PC-3 (cell line): ENCODE measurements around the gene LLGL2. TPM values are rescaled to one million over a fixed set of nuclear protein-coding genes. Genes with fewer than 3 reads are reported as not detected.

Source experiments
- ATAC-seq: fragments of 200-7000 bp; cut with Tn5 transposase; 2 replicates; pipeline ENCODE4 v1.9.1; 2020; ENCODE audit warnings: mild to moderate bottlenecking, moderate library complexity
- BruUV-seq: library from RNA; stranded (reverse); fragments of 400-500 nt; replicated peaks from 2 replicates; lab custom pipeline; 2021; lab: Mats Ljungman, UMichigan
- CTCF ChIA-PET: fragments of 300-600 bp; sonication (Branson Sonifier 250); formaldehyde crosslinking; loops from one replicate; lab custom pipeline; 2022; ENCODE audit warnings: antibody characterized with exemption; lab: Charles Lee
- POLR2A ChIA-PET: fragments of 300-600 bp; sonication (Branson Sonifier 250); formaldehyde crosslinking; loops from one replicate; lab custom pipeline; 2022; ENCODE audit warnings: antibody characterized with exemption; ENCODE audit not compliant: unreplicated experiment; lab: Charles Lee
- DNase-seq: peaks from one replicate; pipeline ENCODE4 v3.0.0-alpha.2; 2015
- H2AFZ ChIP-seq: fragments of 300-600 bp; sonication (generic); 2 replicates; pipeline ENCODE4 v1.6.0; 2016; ENCODE audit warnings: antibody characterized with exemption, low read length
- H3F3A ChIP-seq: fragments of 300-600 bp; sonication (generic); one replicate; pipeline ENCODE4 v1.6.0; 2017; ENCODE audit warnings: antibody characterized with exemption, low read length, control low read depth, mild to moderate bottlenecking; ENCODE audit not compliant: unreplicated experiment
- H3K27ac ChIP-seq: fragments of 300-600 bp; sonication (generic); 2 replicates; pipeline ENCODE4 v1.5.1; 2016; ENCODE audit warnings: mild to moderate bottlenecking, low read length
- H3K27me3 ChIP-seq: fragments of 300-600 bp; sonication (generic); 2 replicates; pipeline ENCODE4 v1.6.1; 2016; ENCODE audit warnings: low read length, mixed read lengths
- H3K36me3 ChIP-seq: fragments of 300-600 bp; sonication (generic); 2 replicates; pipeline ENCODE4 v1.6.1; 2016; ENCODE audit warnings: low read depth, mixed run types, low read length, mixed read lengths
- H3K4me1 ChIP-seq: fragments of 300-600 bp; sonication (generic); 2 replicates; pipeline ENCODE4 v1.5.1; 2016; ENCODE audit warnings: low read length; ENCODE audit not compliant: insufficient read depth
- H3K4me2 ChIP-seq: fragments of 300-600 bp; sonication (generic); 2 replicates; pipeline ENCODE4 v1.6.0; 2016; ENCODE audit warnings: low read length
- H3K4me3 ChIP-seq: fragments of 300-600 bp; sonication (generic); 2 replicates; pipeline ENCODE4 v1.5.1; 2016; ENCODE audit warnings: mild to moderate bottlenecking, low read length, mixed read lengths
- H3K79me2 ChIP-seq: fragments of 300-600 bp; sonication (generic); 2 replicates; pipeline ENCODE4 v1.6.1; 2017; ENCODE audit warnings: low read length, mixed read lengths
- H3K9ac ChIP-seq: fragments of 300-600 bp; sonication (generic); 2 replicates; pipeline ENCODE4 v1.6.0; 2016; ENCODE audit warnings: mild to moderate bottlenecking, low read length
- H3K9me2 ChIP-seq: fragments of 300-600 bp; sonication (generic); replicated peaks from 2 replicates; pipeline ENCODE4 v1.6.1; 2016; ENCODE audit warnings: mixed run types, low read length, mixed read lengths
- H3K9me3 ChIP-seq: fragments of 300-600 bp; sonication (generic); 2 replicates; pipeline ENCODE4 v1.6.1; 2016; ENCODE audit warnings: low read length, mixed read lengths
- H4K20me1 ChIP-seq: fragments of 300-600 bp; sonication (generic); 2 replicates; pipeline ENCODE4 v1.6.1; 2016; ENCODE audit warnings: low read length, mixed read lengths
- EZH2 ChIP-seq: fragments of 300-600 bp; sonication (generic); IDR thresholded peaks from one replicate; pipeline ENCODE4 v1.6.1; 2017; ENCODE audit warnings: antibody characterized with exemption, mild to moderate bottlenecking, low read length; ENCODE audit not compliant: unreplicated experiment
- EZH2phosphoT487 ChIP-seq: fragments of 300-600 bp; sonication (generic); IDR thresholded peaks from 2 replicates; pipeline ENCODE4 v1.6.1; 2018; ENCODE audit warnings: mild to moderate bottlenecking, antibody characterized with exemption, low read length, borderline replicate concordance
- intact Hi-C: fragments of 100-400 bp; cut with micrococcal nuclease; formaldehyde crosslinking; loops from 2 replicates; pipeline ENCODE4 v1.9.0; 2023
- total RNA-seq: library from RNA; depleted of rRNA; stranded (reverse); fragments of >200 nt; gene quantifications from 2 replicates; pipeline ENCODE4 v1.2.3, GENCODE V29; 2014
- TF ChIP-seq, protein P1 (sequence below): fragments of 300-600 bp; sonication (generic); conservative IDR thresholded peaks from 2 replicates; pipeline ENCODE4 v1.5.1; 2017; ENCODE audit warnings: antibody characterized with exemption, low read depth, mild to moderate bottlenecking, low read length

Gene LLGL2
- total RNA-seq, 1 experiment from 2014 or later: 92.9 TPM

DNA sequence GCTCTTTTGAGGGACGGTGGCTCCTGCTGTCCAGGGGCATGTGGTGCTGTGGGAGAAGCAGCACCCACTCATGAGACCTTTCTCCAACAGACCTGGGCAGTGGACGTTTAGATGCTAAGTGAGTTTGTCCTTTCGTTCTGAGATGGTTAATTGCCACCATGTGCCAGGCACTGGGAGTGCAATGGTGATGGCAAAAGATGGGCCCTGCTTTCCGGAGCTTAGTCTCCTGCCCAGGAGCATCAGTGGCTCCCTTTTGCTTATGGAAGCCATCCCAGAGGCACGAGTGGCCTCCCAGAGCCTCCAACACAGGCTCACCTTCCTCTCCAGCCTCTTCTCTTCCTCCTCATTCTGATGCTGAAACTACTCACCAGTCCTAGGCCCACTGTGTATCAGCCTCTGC, 38.5 kb upstream of the LLGL2 start:
- Histone ChIP-seq H3K79me2 (no peaks in the 10 kb centered on the region), H3K36me3 (no peaks in the 10 kb centered on the region; the same call in 1 of the 2 replicates), H3K27ac (no peak overlapping the region), H3K9ac (no peak overlapping the region), H4K20me1 (no peaks in the 10 kb centered on the region), H3K9me2 (no peaks in the 10 kb centered on the region), H3F3A (no peaks in the 10 kb centered on the region), H3K4me1 (no peaks in the 10 kb centered on the region), H3K27me3 (no peaks in the 10 kb centered on the region), H3K9me3 (no peaks in the 10 kb centered on the region), H3K4me2 (no peak overlapping the region), H3K4me3 (no peak overlapping the region), H2AFZ (no peak overlapping the region)
- ATAC-seq (no peak), DNase-seq (no peak)
- CTCF ChIA-PET: no interaction called here
- intact Hi-C loops: loop anchor here (1.0 kb wide), 1 partner anchor 61 kb away; no protein-coding TSS in a partner anchor
- TF ChIP-seq, protein P1, sequence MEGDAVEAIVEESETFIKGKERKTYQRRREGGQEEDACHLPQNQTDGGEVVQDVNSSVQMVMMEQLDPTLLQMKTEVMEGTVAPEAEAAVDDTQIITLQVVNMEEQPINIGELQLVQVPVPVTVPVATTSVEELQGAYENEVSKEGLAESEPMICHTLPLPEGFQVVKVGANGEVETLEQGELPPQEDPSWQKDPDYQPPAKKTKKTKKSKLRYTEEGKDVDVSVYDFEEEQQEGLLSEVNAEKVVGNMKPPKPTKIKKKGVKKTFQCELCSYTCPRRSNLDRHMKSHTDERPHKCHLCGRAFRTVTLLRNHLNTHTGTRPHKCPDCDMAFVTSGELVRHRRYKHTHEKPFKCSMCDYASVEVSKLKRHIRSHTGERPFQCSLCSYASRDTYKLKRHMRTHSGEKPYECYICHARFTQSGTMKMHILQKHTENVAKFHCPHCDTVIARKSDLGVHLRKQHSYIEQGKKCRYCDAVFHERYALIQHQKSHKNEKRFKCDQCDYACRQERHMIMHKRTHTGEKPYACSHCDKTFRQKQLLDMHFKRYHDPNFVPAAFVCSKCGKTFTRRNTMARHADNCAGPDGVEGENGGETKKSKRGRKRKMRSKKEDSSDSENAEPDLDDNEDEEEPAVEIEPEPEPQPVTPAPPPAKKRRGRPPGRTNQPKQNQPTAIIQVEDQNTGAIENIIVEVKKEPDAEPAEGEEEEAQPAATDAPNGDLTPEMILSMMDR: no peak; the same call in 1 of the 2 replicates
- TF ChIP-seq EZH2phosphoT487: no peak
- TF ChIP-seq EZH2: no peak
- POLR2A ChIA-PET: interaction anchor here (0.7 kb wide), 1 partner anchor 141 kb away, joined by 4 read pairs; no protein-coding TSS in a partner anchor
- BruUV-seq: no TSS peak

DNA sequence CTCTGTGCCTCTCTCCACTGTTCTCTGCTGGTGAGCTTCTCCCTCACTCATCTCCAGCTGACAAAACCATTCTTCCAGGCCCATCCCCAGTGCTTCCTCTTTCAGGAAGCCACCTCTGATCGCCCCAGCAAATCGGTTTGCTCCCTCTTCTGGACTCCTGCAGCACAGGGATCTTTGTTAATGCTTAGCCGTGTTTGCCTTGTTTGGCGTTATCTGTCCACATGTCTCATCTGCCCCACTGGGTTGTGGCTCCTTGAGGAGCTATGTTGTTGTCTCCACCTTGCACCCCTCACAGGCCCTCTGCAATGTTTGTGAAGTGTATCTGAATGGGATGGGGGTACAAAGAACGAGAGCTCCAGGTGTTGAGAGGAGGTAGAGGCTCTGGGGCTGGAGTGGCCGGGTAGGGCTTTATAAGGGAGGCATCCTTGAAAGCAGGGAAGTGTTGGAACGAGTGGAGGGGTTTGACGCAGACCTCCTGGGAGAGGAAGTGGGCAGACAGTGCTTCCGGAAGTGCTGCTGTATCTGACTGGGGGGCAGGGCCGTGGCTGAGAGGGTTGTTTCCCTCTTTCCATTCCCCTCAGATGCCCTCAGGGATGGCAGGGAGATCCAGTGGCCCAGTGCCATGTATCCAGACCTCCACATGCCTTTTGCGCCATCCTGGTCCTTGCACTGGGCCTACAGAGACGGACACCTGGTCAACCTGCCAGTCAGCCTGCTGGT, 38.0 kb upstream of the LLGL2 start:
- Histone ChIP-seq H3K4me3 (no peak overlapping the region), H3F3A (no peaks in the 10 kb centered on the region), H3K9ac (no peak overlapping the region), H3K4me2 (no peak overlapping the region), H4K20me1 (no peaks in the 10 kb centered on the region), H3K27me3 (no peaks in the 10 kb centered on the region), H3K4me1 (no peaks in the 10 kb centered on the region), H3K27ac (no peak overlapping the region), H3K36me3 (peaks cover under 1% of the 10 kb centered on the region; the same call in 1 of the 2 replicates), H2AFZ (no peak overlapping the region), H3K9me2 (no peaks in the 10 kb centered on the region), H3K79me2 (no peaks in the 10 kb centered on the region), H3K9me3 (no peaks in the 10 kb centered on the region)
- DNase-seq (no peak), ATAC-seq (no peak)
- TF ChIP-seq, protein P1: no peak; the same call in 1 of the 2 replicates
- TF ChIP-seq EZH2: no peak
- no peak for TF ChIP-seq EZH2phosphoT487
- BruUV-seq: no TSS peak
- intact Hi-C loops: loop anchor here (1.0 kb wide), 1 partner anchor 61 kb away; no protein-coding TSS in a partner anchor
- ChIA-PET CTCF (no interaction called here), POLR2A (interaction anchor here (0.7 kb wide), 1 partner anchor 142 kb away, joined by 4 read pairs; no protein-coding TSS in a partner anchor)
